ENCODE data around the gene SUFU. TPM values are rescaled to one million over a fixed set of nuclear protein-coding genes. Genes with fewer than 3 reads are reported as not detected.

SUFU gene
- total and polyA plus RNA-seq, 2 of the 13 experiments (the other 11 are each of a cell fraction or from before 2014, with no cell fraction given) = 2.9 to 5.5 TPM

DNA sequence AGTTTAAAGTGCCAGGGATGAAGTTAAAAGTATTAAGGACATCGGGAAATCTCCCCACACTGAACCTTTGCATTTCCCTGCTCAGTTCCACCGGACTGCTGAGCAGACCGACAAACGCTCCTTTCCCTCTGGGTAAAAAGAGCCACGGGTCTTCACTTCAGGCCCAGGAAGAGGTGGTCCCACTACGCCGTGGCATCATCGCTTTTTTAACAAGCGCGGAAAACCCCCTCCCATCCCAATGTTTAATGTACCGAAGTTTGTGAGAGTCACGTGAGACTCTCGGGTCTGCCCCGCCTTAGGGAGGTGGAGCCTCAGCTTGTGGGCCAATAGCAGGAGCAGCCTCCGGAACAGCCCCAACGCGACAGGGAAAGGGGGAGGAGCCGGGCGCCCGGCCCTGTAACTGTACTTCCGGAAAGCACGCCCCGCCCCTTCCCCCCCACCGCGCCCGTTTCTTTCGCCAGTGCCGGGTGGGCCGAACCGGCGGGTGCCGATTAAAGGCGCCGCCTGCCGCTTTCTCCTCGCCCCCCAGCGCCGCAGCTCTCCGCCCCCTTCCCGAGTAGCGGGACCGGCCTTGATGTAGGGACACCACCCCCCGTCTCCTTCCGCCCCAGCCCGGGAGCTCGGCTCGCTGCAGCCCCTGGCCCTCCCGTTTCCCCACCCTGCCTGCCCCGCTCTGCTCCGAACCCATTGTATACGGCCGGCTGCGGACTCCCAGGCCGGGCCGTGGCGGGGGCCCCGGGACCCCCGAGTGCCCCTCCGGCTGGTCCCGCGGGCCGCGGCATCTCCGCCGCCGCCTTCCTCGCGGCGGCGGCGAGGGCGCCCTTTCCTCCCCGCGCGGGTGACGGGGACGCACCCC, 138.3 kb downstream of the SUFU start (continued):
- TF ChIP-seq, protein P1, sequence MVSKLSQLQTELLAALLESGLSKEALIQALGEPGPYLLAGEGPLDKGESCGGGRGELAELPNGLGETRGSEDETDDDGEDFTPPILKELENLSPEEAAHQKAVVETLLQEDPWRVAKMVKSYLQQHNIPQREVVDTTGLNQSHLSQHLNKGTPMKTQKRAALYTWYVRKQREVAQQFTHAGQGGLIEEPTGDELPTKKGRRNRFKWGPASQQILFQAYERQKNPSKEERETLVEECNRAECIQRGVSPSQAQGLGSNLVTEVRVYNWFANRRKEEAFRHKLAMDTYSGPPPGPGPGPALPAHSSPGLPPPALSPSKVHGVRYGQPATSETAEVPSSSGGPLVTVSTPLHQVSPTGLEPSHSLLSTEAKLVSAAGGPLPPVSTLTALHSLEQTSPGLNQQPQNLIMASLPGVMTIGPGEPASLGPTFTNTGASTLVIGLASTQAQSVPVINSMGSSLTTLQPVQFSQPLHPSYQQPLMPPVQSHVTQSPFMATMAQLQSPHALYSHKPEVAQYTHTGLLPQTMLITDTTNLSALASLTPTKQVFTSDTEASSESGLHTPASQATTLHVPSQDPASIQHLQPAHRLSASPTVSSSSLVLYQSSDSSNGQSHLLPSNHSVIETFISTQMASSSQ (IDR thresholded peaks at IDR 0.05; ENCODE audit: low read depth) = no peak
- TF ChIP-seq, protein P1 (CRISPR knock-in tag; IDR thresholded peaks at IDR 0.05; ENCODE audit: borderline replicate concordance) = peak; percentile 77; the same call in 1 of the 2 replicates
- TF ChIP-seq, protein P2, sequence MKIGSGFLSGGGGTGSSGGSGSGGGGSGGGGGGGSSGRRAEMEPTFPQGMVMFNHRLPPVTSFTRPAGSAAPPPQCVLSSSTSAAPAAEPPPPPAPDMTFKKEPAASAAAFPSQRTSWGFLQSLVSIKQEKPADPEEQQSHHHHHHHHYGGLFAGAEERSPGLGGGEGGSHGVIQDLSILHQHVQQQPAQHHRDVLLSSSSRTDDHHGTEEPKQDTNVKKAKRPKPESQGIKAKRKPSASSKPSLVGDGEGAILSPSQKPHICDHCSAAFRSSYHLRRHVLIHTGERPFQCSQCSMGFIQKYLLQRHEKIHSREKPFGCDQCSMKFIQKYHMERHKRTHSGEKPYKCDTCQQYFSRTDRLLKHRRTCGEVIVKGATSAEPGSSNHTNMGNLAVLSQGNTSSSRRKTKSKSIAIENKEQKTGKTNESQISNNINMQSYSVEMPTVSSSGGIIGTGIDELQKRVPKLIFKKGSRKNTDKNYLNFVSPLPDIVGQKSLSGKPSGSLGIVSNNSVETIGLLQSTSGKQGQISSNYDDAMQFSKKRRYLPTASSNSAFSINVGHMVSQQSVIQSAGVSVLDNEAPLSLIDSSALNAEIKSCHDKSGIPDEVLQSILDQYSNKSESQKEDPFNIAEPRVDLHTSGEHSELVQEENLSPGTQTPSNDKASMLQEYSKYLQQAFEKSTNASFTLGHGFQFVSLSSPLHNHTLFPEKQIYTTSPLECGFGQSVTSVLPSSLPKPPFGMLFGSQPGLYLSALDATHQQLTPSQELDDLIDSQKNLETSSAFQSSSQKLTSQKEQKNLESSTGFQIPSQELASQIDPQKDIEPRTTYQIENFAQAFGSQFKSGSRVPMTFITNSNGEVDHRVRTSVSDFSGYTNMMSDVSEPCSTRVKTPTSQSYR (CRISPR knock-in tag; IDR thresholded peaks at IDR 0.05; ENCODE audit: borderline replicate concordance) = peak; percentile 72
- TF ChIP-seq GATAD1 (CRISPR knock-in tag; IDR thresholded peaks at IDR 0.05) (peak; percentile 56; the same call in 1 of the 2 replicates), NCOA2 (CRISPR knock-in tag; IDR thresholded peaks at IDR 0.05) (0 out of 2 replicates have a peak, but pooled peaks have one; percentile 26), NR3C1 (CRISPR knock-in tag; IDR thresholded peaks at IDR 0.05) (no peak), POLR2G (IDR thresholded peaks at IDR 0.05; ENCODE audit: low read depth, low read length) (peak; percentile 73), ZNF749 (CRISPR knock-in tag; IDR thresholded peaks at IDR 0.05; ENCODE audit: borderline replicate concordance) (no peak; the same call in 1 of the 2 replicates), ZKSCAN5 (CRISPR knock-in tag; IDR thresholded peaks at IDR 0.05) (no peak), AGO1 (IDR thresholded peaks at IDR 0.05; ENCODE audit: low read depth, low read length, poor library complexity, severe bottlenecking) (peak; percentile 90)
- TF ChIP-seq, protein P3, sequence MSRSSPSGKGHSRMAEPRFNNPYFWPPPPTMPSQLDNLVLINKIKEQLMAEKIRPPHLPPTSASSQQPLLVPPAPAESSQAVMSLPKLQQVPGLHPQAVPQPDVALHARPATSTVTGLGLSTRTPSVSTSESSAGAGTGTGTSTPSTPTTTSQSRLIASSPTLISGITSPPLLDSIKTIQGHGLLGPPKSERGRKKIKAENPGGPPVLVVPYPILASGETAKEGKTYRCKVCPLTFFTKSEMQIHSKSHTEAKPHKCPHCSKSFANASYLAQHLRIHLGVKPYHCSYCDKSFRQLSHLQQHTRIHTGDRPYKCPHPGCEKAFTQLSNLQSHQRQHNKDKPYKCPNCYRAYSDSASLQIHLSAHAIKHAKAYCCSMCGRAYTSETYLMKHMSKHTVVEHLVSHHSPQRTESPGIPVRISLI (CRISPR knock-in tag; IDR thresholded peaks at IDR 0.05; ENCODE audit: borderline replicate concordance) = no peak
- TF ChIP-seq, protein P4, sequence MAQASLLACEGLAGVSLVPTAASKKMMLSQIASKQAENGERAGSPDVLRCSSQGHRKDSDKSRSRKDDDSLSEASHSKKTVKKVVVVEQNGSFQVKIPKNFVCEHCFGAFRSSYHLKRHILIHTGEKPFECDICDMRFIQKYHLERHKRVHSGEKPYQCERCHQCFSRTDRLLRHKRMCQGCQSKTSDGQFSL (CRISPR knock-in tag; IDR thresholded peaks at IDR 0.05) = no peak
- TF ChIP-seq, protein P5, sequence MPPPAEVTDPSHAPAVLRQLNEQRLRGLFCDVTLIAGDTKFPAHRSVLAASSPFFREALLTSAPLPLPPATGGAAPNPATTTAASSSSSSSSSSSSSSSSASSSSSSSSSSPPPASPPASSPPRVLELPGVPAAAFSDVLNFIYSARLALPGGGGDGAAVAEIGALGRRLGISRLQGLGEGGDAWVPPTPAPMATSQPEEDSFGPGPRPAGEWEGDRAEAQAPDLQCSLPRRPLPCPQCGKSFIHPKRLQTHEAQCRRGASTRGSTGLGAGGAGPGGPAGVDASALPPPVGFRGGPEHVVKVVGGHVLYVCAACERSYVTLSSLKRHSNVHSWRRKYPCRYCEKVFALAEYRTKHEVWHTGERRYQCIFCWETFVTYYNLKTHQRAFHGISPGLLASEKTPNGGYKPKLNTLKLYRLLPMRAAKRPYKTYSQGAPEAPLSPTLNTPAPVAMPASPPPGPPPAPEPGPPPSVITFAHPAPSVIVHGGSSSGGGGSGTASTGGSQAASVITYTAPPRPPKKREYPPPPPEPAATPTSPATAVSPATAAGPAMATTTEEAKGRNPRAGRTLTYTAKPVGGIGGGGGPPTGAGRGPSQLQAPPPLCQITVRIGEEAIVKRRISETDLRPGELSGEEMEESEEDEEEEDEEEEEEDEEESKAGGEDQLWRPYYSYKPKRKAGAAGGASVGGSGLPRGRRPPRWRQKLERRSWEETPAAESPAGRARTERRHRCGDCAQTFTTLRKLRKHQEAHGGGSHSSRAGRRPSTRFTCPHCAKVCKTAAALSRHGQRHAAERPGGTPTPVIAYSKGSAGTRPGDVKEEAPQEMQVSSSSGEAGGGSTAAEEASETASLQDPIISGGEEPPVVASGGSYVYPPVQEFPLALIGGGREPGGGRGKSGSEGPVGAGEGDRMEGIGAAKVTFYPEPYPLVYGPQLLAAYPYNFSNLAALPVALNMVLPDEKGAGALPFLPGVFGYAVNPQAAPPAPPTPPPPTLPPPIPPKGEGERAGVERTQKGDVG (CRISPR knock-in tag; IDR thresholded peaks at IDR 0.05; ENCODE audit: borderline replicate concordance) = no peak
- TF ChIP-seq, protein P6, sequence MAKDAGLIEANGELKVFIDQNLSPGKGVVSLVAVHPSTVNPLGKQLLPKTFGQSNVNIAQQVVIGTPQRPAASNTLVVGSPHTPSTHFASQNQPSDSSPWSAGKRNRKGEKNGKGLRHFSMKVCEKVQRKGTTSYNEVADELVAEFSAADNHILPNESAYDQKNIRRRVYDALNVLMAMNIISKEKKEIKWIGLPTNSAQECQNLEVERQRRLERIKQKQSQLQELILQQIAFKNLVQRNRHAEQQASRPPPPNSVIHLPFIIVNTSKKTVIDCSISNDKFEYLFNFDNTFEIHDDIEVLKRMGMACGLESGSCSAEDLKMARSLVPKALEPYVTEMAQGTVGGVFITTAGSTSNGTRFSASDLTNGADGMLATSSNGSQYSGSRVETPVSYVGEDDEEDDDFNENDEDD (CRISPR knock-in tag; IDR thresholded peaks at IDR 0.05; ENCODE audit: borderline replicate concordance) = 0 out of 2 replicates have a peak, but pooled peaks have one; percentile 29

Data from HepG2 (cell line).